ENCODE results near the gene SPI1.

GRCh38 chr11:47354913-47355282 lies 23.4 kb downstream of the SPI1 start:
- TF ChIP-seq, protein P1, sequence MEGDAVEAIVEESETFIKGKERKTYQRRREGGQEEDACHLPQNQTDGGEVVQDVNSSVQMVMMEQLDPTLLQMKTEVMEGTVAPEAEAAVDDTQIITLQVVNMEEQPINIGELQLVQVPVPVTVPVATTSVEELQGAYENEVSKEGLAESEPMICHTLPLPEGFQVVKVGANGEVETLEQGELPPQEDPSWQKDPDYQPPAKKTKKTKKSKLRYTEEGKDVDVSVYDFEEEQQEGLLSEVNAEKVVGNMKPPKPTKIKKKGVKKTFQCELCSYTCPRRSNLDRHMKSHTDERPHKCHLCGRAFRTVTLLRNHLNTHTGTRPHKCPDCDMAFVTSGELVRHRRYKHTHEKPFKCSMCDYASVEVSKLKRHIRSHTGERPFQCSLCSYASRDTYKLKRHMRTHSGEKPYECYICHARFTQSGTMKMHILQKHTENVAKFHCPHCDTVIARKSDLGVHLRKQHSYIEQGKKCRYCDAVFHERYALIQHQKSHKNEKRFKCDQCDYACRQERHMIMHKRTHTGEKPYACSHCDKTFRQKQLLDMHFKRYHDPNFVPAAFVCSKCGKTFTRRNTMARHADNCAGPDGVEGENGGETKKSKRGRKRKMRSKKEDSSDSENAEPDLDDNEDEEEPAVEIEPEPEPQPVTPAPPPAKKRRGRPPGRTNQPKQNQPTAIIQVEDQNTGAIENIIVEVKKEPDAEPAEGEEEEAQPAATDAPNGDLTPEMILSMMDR (IDR thresholded peaks at IDR 0.05; ENCODE audit: insufficient read depth, low read depth, low read length), result no peak
- no peak for TF ChIP-seq EZH2 (IDR thresholded peaks at IDR 0.05; ENCODE audit: insufficient read depth, low read length)

Data from astrocyte (in vitro differentiated cells and primary cell).